AG09309 (cell line): Measurements from ENCODE around the gene ANKDD1B.

Experiments
- DNase-seq: peaks from one replicate; pipeline ENCODE4 v3.0.0-alpha.2; 2010; ENCODE audit warnings: low read depth
- H3K4me3 ChIP-seq: 2 replicates; pipeline ENCODE4 v1.5.1; 2011; ENCODE audit warnings: mild to moderate bottlenecking, low read depth, low read length, moderate library complexity; ENCODE audit not compliant: control insufficient read depth
- CTCF ChIP-seq: IDR thresholded peaks from 2 replicates; pipeline ENCODE4 v1.5.1; 2011; ENCODE audit warnings: mild to moderate bottlenecking, low read depth, low read length, inconsistent platforms; ENCODE audit not compliant: insufficient read depth, control insufficient read depth; ENCODE audit errors: missing control alignments

ANKDD1B gene

DNA sequence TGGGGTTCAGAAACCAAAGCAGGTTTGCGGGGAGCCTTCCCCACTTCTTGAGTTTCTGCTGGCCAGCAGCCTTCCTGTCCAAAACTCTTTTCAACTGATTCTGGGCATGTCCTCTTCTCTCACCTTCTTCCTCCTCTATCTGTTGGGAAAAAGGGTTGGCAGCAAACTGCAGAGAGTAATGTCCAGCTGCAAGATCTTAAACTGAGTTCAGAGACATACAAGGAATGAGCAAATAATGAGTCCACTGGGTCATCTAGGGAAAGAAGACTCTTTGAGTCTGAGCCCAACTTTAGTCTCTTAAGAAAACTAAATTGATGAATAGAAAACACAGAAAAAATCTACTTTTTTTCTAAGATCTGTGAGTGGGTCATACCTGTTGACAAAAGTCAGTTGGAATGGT lies 16.5 kb downstream of the ANKDD1B start:
- no peak overlapping the region for H3K4me3 ChIP-seq
- no peak for TF ChIP-seq CTCF
- no peak for DNase-seq

DNA sequence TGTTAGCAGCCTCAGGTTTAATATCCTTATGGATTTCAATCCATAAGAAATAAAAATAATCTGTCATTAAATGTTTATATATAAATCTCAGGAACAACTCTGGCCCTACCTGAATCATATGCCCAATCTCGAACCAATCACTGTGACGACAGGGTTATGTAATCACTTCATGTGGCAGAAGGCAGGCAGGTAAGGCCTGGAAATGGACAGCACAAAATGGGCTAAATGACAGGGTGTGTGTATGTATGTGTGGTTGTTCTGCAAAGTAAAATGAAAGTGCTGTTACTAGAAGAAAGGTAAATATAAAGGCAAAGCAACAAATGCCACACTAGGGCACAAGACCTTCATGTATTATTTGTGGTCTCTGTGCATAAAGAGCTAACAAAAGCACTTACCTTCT lies 19.6 kb downstream of the ANKDD1B start:
- no peak overlapping the region for H3K4me3 ChIP-seq
- DNase-seq: no peak
- no peak for TF ChIP-seq CTCF

DNA sequence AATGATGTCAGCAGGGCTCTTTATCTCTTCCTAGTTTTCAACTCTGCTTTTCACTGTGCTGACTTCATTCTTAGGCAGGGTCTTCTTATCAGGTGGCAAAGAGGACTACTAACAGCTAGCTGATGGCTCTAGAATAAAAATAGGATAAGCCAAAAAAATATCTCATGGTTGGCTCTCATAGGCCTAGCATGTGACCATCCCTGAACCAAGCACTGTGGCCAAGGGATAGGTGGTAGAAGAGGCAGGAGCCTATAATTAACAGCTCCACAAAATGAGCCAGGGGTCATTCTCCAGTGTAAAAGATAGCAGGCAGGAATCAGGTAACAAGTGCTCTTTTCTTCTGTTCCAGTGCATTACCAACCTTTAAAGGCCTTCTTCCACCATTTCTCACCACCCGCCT lies 21.1 kb downstream of the ANKDD1B start:
- no peak for TF ChIP-seq CTCF
- DNase-seq: no peak

GRCh38 chr5:75637949-75638348 lies 26.7 kb downstream of the ANKDD1B start:
- DNase-seq: no peak
- H3K4me3 ChIP-seq: no peak overlapping the region
- TF ChIP-seq CTCF: no peak

More for the DNA sequence above, 21.1 kb downstream of the ANKDD1B start:
- H3K4me3 ChIP-seq: no peak overlapping the region

DNA sequence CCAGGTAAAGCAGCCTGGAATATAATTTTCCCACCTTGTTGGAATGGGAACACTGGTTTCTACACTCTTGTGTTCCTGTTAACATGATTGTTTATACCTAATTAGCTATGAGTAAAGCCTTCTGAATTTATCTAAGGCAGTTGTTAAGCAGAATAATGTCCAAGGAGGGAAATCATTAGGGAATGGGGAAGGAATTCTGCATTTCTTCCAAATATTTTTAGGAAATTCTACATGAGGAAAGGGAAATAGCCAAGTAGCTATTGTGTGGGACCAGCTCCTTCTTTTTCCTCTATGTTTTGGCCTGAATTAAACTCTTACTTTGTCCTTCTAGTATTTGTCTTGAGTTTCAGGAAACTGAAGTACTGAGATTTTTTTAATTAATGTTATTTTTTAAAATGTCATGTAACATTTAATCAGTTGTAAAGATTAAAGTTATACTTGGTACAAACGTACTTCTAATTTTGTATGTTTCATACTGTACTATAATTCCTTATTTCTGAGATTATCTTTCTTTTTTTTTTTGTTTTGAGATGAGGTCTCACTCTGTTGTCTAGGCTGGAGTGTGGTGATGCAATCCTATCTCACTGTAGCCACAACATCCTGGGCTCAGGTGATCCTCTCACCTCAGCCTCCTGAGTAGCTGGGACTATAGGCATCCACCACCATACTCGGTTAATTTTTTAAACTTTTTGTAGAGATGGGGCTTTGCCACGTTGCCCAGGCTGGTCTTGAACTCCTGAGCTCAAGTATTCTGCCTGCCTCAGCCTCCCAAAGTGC lies 28.5 kb downstream of the ANKDD1B start:
- no peak for TF ChIP-seq CTCF
- no peak overlapping the region for H3K4me3 ChIP-seq
- DNase-seq: no peak

DNA sequence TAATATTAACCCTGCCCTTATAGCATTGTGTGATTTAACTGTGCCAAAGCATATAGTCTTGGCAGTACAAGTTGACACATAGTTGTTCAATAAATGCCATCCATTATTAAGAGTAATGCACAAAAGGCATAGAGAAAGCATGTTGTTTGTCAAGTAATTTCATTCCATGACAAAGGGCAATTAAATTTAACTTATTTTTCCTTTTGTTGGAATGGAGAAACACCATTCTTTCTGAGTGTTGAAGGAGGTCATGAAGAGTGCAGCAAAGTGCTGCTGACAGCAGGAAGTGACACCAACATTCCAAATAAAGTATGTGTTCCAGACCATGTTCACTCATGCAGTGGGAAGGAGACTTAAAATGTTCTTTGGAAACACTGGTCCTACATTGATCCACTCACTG lies 29.1 kb downstream of the ANKDD1B start:
- TF ChIP-seq CTCF: no peak
- no peak overlapping the region for H3K4me3 ChIP-seq
- DNase-seq: peak; percentile 42
